ENCODE results near the gene ABCC1.
"Not testable (repeated sequence)": the region's sequence is repeated elsewhere in the genome, so short reads cannot be mapped to it uniquely, and the experiment has no call there.

ABCC1 gene

DNA sequence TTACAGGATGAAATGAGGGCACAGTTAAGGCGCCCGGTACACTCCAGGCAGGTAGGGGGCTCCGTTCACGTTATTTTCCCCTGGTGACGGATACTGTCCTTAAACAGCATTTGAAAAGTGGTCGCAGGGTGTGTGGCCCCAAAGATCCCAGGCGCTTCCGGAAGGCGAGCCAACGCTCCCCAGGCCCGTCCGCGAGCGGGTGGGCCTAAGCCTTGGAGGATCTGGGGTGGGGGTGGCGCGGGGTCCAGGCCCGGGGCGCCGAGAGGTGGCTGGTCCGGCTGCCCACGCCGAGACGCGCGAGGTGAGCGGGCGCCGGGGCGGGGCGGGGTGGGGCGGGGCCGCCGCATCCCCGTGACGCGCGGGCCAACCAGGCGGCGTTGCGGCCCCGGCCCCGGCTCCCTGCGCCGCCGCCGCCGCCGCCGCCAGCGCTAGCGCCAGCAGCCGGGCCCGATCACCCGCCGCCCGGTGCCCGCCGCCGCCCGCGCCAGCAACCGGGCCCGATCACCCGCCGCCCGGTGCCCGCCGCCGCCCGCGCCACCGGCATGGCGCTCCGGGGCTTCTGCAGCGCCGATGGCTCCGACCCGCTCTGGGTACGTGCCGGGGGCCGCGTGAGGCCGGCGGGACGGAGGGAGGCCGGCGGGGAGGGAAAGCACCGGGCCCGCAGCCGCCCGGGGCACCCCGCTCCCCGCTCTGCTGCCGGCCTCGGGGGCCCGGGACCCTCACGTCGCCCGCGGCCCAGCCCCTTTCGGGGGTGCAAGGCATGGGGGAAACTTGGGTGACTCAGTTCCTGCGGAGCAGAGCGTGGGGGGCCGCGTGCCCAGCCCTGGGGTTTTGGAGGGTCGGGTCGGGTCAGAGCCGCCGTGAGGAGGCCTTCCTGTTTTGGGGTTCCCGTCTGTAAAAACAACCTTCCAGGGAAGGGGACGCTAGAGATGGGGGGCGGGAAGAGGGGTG lies at the start of gene ABCC1:
TSS of gene ABCC1 (plus strand) at position 407 of the 951 bp plus-strand sequence. CDS start at position 543, 136 bp downstream.
- DNase-seq: peak; percentile 70 to 78

DNA sequence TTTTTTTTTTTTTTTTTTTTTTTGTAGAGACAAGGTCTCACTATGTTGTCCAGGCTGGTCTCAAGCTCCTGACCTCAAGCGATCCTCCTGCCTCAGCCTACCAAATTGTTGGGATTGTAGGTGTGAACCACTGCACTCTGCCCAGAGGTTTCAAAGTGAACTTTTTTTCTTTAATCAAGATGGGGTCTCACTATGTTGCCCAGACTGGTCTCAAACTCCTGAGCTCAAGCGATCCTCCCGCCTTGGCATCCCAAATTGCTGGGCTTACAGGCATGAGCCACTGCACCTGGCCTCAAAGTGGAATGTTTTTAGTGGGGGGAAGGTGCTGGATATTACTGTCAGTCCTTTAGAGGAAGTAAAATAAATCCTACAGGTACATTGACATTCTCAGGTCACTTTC lies 49.1 kb upstream of the ABCC1 start:
- DNase-seq: no peak

DNA sequence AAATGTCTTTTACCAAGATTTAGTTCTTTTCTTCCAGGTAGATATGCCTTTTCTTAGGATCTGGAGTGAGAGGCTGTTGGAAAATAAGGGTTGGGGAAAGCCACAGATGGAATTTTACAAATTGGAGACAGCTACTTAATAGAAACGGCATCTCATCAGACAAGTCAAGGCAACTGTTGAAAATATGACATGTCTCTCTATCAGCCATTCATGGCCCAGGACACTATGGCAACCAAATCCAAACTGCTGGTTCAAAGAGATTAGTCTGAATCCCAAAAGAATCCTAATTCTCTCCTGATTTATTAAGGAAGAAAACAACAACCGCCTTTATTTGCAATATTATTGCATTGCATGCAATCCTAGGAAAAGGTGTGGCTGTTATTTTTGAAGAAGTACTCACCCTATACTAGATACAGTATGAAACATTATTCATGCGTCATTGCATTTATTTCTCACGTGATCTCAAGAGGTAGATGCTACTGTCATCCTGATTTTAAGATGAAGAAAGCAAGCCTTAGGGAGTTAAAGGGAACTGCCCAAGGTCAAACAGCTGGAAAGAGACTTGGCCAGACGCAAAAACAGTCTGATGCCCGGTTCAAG lies 48.4 kb upstream of the ABCC1 start:
- no peak for DNase-seq

DNA sequence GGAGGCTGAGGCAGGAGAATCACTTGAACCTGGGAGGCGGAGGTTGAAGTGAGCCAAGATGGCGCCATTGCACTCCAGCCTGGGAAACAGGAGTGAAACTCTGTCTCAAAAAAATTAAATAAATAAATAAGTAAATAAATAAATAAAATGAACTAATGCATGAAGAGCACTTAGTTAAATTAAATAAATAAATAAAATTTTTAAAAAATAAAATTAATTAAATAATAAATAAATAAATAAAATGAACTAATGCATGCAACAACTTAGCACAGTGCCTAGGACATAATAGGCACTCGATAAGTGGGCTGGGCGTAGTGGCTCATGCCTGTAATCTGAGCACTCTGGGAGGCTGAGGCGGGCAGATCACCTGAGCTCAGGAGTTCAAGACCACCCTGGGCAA lies 45.5 kb upstream of the ABCC1 start:
- no peak for DNase-seq

DNA sequence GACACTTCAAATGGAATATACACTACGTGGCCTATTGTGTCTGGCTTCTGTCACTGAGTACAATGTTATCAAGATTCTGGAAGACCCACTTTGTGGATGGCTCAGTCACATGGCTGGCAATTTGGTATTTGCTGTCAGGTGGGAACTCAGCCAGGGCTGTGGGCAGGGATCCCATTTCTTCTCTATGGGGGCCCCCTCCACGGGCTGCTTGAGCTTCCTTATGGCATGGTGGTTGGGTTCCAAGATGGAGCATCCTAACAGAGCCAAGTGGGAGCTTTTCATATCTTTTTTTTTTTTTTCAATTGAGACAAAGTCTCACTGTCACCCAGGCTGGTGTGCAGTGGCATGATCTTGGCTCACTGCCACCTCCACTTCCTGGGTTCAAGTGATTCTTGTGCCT lies 43.0 kb upstream of the ABCC1 start:
- no peak for DNase-seq

DNA sequence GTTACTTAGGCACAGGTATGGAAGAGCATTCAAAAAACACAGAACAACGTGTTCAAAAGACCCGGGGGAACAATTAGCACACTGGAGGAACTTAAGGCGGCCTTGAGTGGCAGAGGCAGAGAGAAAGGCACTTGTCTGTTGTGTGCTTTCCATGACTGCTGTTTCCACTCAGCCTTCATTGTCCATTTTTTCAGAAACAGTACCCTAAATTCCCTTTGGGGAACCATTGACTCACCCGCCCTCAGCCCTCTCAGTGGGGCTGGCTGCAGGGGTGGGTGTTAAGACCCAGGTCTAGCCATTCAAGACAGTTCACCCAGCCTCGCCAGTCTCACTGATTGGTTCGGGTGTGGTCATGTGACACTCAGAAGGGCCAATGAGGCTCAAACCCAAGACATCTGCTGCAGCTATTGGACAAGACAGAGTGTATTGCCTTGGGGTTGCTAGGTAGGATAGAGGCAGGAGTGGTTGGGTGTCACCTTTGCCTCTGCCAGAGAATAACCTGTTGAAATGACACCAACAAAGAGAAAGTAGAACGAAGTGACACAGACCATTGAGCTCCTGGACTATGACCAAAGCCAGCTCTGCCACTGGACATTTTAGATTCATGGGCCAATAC lies 41.4 kb upstream of the ABCC1 start:
- peak; percentile 56 to 57 for DNase-seq

DNA sequence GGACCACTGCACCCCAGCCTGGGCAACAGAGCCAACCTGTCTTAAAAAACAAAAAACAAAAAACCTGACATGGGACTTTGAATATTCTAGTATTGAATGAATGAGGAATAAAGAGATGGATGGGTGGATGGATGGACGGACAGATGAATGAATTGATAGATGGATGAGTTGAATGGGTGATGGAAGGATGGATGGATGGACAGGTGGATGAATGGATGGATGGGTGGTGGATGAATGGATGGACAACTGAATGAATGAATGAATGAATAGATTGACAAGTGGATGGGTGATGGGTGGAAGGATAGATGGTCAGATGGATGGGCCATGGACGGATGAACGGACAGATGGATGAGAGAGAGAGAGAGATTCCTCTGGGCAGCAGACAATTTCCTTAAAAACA lies 38.2 kb upstream of the ABCC1 start:
- DNase-seq: no peak

DNA sequence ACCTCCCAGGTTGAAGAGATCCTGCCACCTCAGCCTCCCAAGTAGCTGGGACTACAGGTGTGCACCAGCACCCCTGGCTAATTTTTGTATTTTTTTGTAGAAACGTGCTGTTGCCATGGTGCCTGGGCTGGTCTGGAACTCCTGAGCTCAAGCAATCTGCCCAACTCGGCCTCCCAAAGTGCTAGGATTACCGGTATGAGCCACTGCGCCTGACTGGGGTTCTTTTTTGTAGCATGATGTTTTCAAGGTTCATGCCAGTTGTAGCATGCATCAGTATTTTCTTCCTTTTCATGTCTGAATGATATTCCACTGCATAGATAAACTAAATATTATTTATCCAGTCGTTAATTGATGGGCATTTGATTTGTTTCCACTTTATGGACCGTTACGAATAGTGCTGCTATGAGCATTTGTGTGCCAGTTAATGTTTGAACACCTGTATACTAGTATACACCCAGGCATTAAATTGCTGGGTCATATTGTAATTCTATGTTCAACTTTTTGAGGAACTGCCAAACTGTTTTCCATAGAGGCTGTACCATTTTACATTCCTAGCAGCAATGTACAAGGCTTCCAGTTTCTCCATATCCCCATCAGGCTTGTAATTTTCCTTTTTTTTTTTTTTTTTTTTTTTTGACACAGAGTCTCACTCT lies 36.2 kb upstream of the ABCC1 start:
- no peak for DNase-seq

DNA sequence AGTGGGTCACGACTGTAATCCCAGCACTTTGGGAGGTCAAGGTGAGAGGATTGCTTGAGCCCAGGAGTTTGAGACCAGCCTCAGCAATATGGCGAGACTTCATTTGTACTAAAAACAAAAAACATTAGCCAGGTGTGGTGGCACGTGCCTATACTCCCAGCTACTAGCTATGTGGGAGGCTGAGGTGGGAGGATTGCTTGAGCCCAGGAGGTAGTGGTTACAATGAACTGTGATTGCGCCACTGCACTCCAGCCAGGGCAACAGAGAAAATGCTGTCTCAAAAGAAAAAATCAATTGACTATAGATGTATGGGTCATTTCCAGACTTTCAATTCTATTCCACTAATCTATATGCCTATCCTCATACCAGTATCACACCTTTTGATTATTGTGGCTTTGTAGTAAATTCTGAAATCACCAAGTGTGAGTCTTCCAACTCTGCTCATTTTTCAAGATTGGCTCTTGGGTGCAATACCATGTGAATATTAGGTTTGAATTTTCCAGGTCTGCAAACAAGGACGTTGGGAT lies 33.8 kb upstream of the ABCC1 start:
- no peak for DNase-seq

DNA sequence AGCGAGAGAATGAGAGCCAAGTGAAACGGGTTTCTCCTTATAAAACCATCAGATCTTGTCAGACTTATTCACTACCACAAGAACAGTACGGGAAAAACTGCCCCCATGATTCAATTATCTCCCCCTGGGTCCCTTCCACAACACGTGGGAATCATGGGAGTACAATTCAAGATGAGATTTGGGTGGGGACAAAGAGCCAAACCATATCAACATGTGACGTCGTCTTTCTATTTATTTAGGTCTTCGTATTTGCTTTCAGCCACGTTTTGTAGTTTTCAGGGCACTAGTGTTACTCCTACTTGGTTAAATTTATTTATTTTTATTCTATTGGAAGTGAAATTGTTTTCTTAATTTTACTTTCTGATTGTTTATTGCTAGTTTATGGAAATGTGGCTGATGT lies 33.1 kb upstream of the ABCC1 start:
- DNase-seq: no peak

DNA sequence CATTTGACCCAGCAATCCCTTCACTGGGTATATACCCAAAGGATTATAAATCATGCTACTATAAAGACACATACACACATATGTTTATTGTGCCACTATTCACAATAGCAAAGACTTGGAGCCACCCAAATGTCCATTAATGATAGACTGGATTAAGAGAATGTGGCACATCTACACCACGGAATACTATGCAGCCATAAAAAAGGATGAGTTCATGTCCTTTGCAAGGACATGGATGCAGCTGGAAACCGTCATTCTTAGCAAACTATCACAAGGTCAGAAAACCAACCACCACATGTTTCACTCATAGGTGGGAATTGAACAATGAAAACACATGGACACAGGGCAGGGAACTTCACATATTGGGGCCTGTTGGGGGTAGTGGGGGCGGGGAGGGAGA lies 31.1 kb upstream of the ABCC1 start:
- not testable (repeated sequence) for DNase-seq

DNA sequence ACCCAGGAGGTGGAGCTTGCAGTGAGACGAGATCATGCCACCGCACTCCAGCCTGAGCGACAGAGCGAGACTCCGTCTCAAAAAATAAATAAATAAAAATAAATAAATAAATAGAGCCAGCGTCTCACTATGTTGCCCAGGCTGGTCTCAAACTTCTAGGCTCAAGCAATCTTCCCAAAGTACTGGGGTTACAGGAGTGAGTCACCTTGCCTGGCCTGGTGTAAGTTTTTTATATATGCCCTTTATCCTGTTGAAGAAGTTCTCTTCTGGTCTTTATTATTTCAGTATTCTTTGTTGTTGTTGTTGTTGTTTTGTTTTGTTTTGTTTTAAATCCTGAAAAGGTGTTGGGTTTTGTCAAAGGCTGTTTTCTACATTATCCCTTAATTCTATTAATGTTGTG lies 30.1 kb upstream of the ABCC1 start:
- no peak for DNase-seq

DNA sequence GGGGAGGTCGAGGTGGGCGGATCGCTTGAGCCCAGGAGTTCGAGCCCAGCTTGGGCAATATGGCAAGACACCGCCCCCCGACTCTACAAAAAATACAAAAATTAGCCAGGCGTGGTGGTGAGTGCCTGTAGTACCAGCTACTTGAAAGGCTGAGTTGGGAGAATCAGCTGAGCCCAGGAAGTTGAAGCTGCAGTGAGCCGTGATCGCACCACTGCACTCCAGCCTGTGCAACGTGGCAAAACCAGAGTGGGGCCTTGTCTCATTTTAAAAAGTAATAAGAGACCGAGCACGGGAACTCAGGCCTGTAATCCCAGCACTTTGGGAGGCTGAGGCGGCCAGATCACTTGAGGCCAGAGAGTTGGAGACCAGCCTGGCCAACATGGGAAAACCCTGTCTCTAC lies 24.4 kb upstream of the ABCC1 start:
- no peak for DNase-seq

DNA sequence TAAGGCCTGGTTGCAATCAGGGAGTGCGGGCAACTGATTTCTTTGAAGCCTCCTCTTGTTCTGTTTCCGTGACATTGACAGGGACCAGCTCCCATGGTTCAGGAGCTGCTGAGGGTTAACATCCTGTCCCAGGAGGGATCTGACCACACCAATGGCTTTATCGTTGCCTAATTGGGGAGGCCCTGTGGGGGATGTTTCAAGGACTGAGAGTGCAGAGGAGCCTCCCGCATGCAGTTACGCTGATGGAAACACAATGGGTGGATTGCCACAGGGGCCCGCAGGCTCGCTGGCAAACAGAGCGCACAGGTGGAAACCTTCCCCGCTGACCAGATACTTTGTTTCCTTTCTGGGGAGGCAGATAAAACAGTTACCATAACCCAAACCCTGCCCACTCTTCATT lies 23.8 kb upstream of the ABCC1 start:
- no peak for DNase-seq

DNA sequence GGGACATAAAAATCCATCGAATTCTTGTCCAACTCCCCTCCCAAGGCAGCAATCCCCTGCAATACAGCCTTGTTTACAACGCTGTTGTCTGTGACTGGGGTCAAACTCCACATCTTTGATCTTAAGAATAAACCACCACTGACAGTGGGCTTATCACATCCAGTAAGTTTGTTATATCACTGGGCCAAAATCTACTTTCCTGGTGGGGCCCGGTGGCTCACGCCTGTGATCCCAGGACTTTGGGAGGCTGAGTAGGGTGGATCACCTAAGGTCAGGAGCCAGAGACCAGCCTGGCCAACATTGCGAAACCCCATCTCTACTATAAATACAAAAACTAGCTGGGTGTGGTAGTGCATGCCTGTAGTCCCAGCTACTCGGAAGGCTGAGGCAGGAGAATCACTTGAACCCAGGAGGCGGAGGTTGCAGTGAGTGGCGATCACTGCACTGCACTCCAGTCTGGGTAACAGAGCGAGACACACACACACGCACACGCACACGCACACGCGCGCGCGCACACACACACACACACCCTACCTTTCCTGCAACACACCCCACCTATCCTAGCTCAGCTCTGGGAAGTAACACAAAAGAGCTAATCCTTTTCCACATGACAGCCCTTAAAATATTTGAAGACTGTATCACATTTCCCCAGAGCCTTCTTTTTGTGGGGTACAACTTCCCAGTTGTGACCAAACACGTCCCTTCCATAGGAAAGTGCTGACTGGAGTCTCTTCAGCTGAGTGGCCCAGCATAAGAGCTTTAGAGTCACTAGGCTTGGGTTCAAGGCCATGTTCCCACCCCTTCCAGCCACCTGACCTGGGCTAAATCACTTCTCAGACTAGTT lies 20.9 kb upstream of the ABCC1 start:
- DNase-seq: no peak

DNA sequence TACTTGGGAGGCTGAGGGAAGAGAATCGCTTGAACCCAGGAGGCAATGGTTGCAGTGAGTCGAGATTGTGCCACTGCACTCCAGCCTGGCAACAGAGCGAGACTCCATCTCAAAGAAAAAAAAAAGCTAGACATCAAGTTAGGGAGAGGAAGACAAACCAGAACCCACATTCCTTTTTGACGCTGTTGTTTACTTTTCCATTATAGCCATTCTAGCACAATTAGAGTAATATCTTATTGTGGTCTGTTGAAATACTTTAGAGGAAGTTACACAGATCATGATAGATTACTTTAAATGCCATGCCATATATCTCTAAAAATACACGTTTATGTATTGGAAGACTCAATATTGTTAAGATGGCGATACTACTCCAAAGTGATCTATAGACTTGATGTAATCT lies 16.5 kb upstream of the ABCC1 start:
- DNase-seq: no peak

DNA sequence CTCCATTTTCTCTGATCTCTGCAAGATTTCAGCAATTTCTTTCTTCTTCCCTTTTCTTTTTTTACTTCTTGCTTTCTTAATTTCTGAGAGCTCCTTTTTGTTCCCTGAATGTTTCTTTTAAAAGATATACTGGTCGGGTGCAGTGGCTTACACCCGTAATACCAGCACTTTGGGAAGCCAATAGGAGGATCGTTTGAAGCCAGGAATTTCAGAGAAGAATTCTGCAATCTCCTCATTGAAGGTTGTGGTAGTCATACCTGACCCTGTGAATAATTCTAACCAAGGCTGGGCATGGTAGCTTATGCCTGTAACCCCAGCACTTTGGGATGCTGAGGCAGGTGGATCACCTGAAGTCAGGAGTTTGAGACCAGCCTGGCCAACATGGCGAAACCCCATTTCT lies 15.6 kb upstream of the ABCC1 start:
- DNase-seq: no peak

DNA sequence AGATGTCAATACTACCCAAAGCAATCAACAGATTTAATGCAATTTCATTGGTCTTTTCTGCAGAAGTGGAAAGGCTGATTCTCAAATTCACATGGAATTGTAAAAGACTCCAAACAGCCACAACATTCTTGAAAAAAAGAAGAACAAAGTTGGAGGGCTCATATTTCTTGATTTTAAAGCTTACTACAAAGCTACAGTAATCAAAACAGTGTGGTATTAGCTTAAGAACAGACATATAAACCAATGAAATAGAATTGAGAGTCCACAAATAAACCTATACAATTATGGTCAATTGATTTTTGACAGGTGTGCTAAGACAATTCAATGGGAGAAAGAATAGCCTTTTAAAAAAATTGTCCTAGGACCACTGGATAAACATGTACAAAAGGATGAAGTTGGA lies 14.4 kb upstream of the ABCC1 start:
- no peak for DNase-seq

DNA sequence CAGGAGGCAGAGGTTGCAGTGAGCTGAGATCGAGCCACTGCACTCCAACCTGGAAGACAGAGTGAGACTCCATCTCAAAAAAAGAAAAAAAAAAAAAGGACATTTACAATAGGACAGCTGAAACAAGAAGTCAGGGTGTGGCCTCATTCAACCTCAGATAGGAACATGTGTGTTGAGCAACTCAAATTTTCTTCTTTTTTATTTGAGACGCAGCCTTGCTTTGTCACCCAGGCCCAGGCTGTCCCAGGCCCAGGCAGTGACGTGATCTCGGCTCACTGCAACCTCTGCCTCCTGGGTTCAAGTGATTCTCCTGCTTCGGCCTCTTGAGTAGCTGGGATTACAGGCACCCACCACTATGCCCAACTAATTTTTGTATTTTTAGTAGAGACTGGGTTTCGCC lies 12.6 kb upstream of the ABCC1 start:
- DNase-seq: not testable (repeated sequence)

DNA sequence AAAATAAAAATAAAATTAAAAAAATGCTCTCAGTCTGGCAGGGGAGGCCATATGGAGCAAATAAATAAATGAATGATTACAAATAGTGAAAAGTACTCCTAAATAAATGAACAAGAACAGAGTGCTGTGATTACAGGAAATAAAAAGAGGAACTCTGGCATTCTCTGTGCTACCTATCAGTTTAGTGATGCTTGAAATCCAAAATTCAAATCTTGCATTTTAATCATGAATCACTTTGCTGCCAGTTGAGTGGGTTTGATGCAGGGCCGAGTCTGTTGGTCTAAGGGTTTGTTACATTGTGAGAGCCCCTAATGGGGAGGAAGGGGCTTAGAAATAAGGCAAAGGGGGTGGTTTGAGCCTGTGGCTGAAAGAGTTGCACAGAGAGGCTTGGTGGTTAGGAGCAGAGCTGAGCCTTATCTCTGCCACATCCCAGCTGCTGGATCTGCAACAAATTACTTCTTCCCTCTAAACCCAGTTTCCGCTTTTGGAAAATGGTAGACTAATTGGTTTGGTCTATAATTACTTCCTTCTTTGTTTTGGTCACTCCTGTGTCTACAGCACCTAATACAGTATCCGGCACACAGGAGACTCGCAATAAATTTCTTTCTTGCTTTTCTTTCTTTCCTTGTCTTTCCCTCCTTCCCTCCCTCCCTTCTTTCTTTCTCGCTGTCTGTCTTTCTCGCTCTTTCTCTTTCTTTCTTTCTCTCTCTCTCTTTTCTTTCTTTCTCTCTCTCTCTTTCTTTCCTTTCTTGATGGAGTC lies 6.3 kb upstream of the ABCC1 start:
- no peak for DNase-seq

DNA sequence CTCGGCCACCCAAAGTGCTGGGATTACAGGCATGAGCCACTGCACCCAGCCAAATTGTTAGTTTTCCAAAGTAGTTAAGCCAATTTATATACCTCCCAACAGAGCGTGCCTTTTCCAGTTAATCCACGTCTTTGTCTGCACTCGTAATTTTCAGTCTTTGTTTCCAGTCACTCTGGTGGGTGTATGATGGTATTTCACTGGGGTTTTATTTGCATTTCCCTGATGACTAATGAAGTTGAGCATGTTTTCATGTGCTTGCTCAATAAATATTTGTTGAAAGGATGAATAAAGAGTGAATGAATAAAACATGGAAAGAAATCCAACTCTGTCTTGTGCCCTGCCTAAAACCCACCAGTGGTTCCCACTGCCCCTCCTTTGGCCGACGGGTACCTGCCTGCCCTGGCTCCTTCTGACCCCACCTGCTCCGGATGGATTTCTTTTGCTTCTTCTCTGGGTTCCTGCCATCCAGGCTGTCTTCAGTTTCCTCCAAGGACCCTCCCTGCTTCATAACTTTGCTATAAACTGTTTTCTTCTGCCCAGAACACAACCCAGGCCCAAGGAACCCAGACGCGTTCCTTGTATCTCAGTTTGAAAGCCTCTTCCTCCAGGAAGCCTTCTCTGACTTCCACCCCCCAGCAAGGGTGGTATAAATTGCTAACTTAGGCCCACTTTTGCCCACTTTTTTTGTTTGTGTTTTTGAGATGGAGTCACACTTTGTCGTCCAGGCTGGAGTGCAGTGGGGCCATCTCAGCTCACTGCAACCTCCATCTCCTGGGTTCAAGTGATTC lies 3.0 kb upstream of the ABCC1 start:
- DNase-seq: no peak
